Activated naive CD8-positive, alpha-beta T cell (primary cell): Measurements from ENCODE around the gene CDT1.

ENCODE experiments used
- H3K27ac Mint-ChIP-seq: one replicate; pipeline ENCODE4 v1.8.0; 2021; ENCODE audit warnings: mixed read lengths
- H3K27me3 Mint-ChIP-seq: one replicate; pipeline ENCODE4 v1.8.0; 2021; ENCODE audit warnings: mixed read lengths
- H3K36me3 Mint-ChIP-seq: one replicate; pipeline ENCODE4 v1.8.0; 2021; ENCODE audit warnings: mixed read lengths
- H3K4me1 Mint-ChIP-seq: one replicate; pipeline ENCODE4 v1.8.0; 2021; ENCODE audit warnings: low read depth, mixed read lengths
- H3K4me3 Mint-ChIP-seq: one replicate; pipeline ENCODE4 v1.8.0; 2021; ENCODE audit warnings: mild to moderate bottlenecking, mixed read lengths
- H3K9me3 Mint-ChIP-seq: one replicate; pipeline ENCODE4 v1.8.0; 2021; ENCODE audit warnings: low read depth, mixed read lengths

The CDT1 gene

GRCh38 chr16:88804552-88805339 lies 1.2 kb downstream of the CDT1 start:
- Mint-ChIP-seq H3K27me3 (no peaks in the 10 kb centered on the region), H3K36me3 (no peaks in the 10 kb centered on the region), H3K9me3 (no peaks in the 10 kb centered on the region), H3K4me1 (peaks cover 19% of the 10 kb centered on the region), H3K27ac (peak overlapping the region; percentile 34), H3K4me3 (peak overlapping the region; percentile 79)

GRCh38 chr16:88805340-88805715 lies 1.7 kb downstream of the CDT1 start:
- no peaks in the 10 kb centered on the region for H3K9me3 Mint-ChIP-seq
- no peaks in the 10 kb centered on the region for H3K27me3 Mint-ChIP-seq
- H3K36me3 Mint-ChIP-seq: no peaks in the 10 kb centered on the region
- H3K4me1 Mint-ChIP-seq: peaks cover 17% of the 10 kb centered on the region
- H3K27ac Mint-ChIP-seq: no peak overlapping the region
- peak overlapping the region; percentile 79 for H3K4me3 Mint-ChIP-seq

GRCh38 chr16:88805887-88806393 lies 2.4 kb downstream of the CDT1 start:
- no peaks in the 10 kb centered on the region for H3K27me3 Mint-ChIP-seq
- H3K4me1 Mint-ChIP-seq: peaks cover 14% of the 10 kb centered on the region
- peak overlapping the region; percentile 35 for H3K4me3 Mint-ChIP-seq
- H3K36me3 Mint-ChIP-seq: no peaks in the 10 kb centered on the region
- H3K27ac Mint-ChIP-seq: no peak overlapping the region
- H3K9me3 Mint-ChIP-seq: no peaks in the 10 kb centered on the region

- H3K4me3 Mint-ChIP-seq: no peak overlapping the region
- H3K9me3 Mint-ChIP-seq: no peaks in the 10 kb centered on the region
- H3K27ac Mint-ChIP-seq: no peak overlapping the region
- H3K4me1 Mint-ChIP-seq: peaks cover 10% of the 10 kb centered on the region
- no peaks in the 10 kb centered on the region for H3K36me3 Mint-ChIP-seq
- H3K27me3 Mint-ChIP-seq: no peaks in the 10 kb centered on the region
These were observed 3.0 kb downstream of the CDT1 start for GRCh38 chr16:88806491-88807111.

GRCh38 chr16:88807142-88807625 lies 3.6 kb downstream of the CDT1 start:
- Mint-ChIP-seq H3K36me3 (no peaks in the 10 kb centered on the region), H3K27me3 (no peaks in the 10 kb centered on the region), H3K9me3 (no peaks in the 10 kb centered on the region), H3K4me3 (peak overlapping the region; percentile 52), H3K27ac (peak overlapping the region; percentile 61), H3K4me1 (peaks cover 8% of the 10 kb centered on the region)

- H3K27me3 Mint-ChIP-seq: no peaks in the 10 kb centered on the region
- no peaks in the 10 kb centered on the region for H3K9me3 Mint-ChIP-seq
- H3K36me3 Mint-ChIP-seq: no peaks in the 10 kb centered on the region
- peaks cover 7% of the 10 kb centered on the region for H3K4me1 Mint-ChIP-seq
- no peak overlapping the region for H3K27ac Mint-ChIP-seq
- H3K4me3 Mint-ChIP-seq: peak overlapping the region; percentile 10
These were observed 4.3 kb downstream of the CDT1 start for GRCh38 chr16:88807626-88808453.

- H3K9me3 Mint-ChIP-seq: no peaks in the 10 kb centered on the region
- no peaks in the 10 kb centered on the region for H3K36me3 Mint-ChIP-seq
- H3K4me3 Mint-ChIP-seq: peak overlapping the region; percentile 94
- no peak overlapping the region for H3K27ac Mint-ChIP-seq
- H3K27me3 Mint-ChIP-seq: no peaks in the 10 kb centered on the region
- H3K4me1 Mint-ChIP-seq: peaks cover 7% of the 10 kb centered on the region
These were observed 5.6 kb downstream of the CDT1 start for GRCh38 chr16:88809068-88809675.

- H3K9me3 Mint-ChIP-seq: no peaks in the 10 kb centered on the region
- H3K4me3 Mint-ChIP-seq: peak overlapping the region; percentile 94
- H3K36me3 Mint-ChIP-seq: no peaks in the 10 kb centered on the region
- H3K4me1 Mint-ChIP-seq: peaks cover 7% of the 10 kb centered on the region
- no peak overlapping the region for H3K27ac Mint-ChIP-seq
- no peaks in the 10 kb centered on the region for H3K27me3 Mint-ChIP-seq
These were observed 6.1 kb downstream of the CDT1 start for GRCh38 chr16:88809676-88810165.

GRCh38 chr16:88810166-88810911 lies 6.8 kb downstream of the CDT1 start:
- Mint-ChIP-seq H3K4me3 (peak overlapping the region; percentile 94), H3K4me1 (peaks cover 7% of the 10 kb centered on the region), H3K36me3 (no peaks in the 10 kb centered on the region), H3K27ac (peak overlapping the region; percentile 92), H3K9me3 (no peaks in the 10 kb centered on the region), H3K27me3 (no peaks in the 10 kb centered on the region)

GRCh38 chr16:88810912-88811768 lies 7.6 kb downstream of the CDT1 start:
- H3K27me3 Mint-ChIP-seq: no peaks in the 10 kb centered on the region

GRCh38 chr16:88811769-88812512 lies 8.4 kb downstream of the CDT1 start, which contains the start of gene APRT:
TSS of gene APRT (minus strand) at chr16:88811928. CDS start at chr16:88811899, 29 bp downstream.
- peak within 1 kb of the TSS; percentile 94 for H3K4me3 Mint-ChIP-seq
- no peaks in the 10 kb centered on the region for H3K27me3 Mint-ChIP-seq
- peak within 1 kb of the TSS; percentile 93 for H3K27ac Mint-ChIP-seq
- peaks cover 7% of the 10 kb centered on the region for H3K4me1 Mint-ChIP-seq
- H3K9me3 Mint-ChIP-seq: no peaks in the 10 kb centered on the region
- H3K36me3 Mint-ChIP-seq: no peaks in the 10 kb centered on the region

More at GRCh38 chr16:88810912-88811768, 7.6 kb downstream of the CDT1 start:
- Mint-ChIP-seq H3K9me3 (no peaks in the 10 kb centered on the region), H3K27ac (peak overlapping the region; percentile 92), H3K4me3 (peak overlapping the region; percentile 94), H3K4me1 (peaks cover 7% of the 10 kb centered on the region), H3K36me3 (no peaks in the 10 kb centered on the region)

- Mint-ChIP-seq H3K9me3 (no peaks in the 10 kb centered on the region), H3K27me3 (no peaks in the 10 kb centered on the region), H3K4me1 (peaks cover 5% of the 10 kb centered on the region), H3K36me3 (no peaks in the 10 kb centered on the region), H3K27ac (peak overlapping the region; percentile 80), H3K4me3 (peak overlapping the region; percentile 86)
These were observed 9.1 kb downstream of the CDT1 start for GRCh38 chr16:88812513-88813268.
